Muscle of leg (tissue), 11 donors: ENCODE results near the gene CLHC1. TPM values are rescaled to one million over a fixed set of nuclear protein-coding genes. Genes with fewer than 3 reads are reported as not detected.
"Not testable (repeated sequence)": the region's sequence is repeated elsewhere in the genome, so short reads cannot be mapped to it uniquely, and the experiment has no call there.

Experiments
- DNase-seq: peaks from one replicate; pipeline ENCODE4 v3.0.0; 2013
- H3K27ac ChIP-seq: one replicate; pipeline ENCODE4 v1.5.1; 2013; ENCODE audit warnings: mild to moderate bottlenecking, low read length, control low read depth
- H3K27me3 ChIP-seq: one replicate; pipeline ENCODE4 v1.6.1; 2013; ENCODE audit warnings: low read length; ENCODE audit not compliant: control insufficient read depth, insufficient read depth
- H3K36me3 ChIP-seq: one replicate; pipeline ENCODE4 v1.6.1; 2013; ENCODE audit warnings: low read length; ENCODE audit not compliant: control insufficient read depth, insufficient read depth
- H3K4me1 ChIP-seq: one replicate; pipeline ENCODE4 v1.6.1; 2013; ENCODE audit warnings: low read length; ENCODE audit not compliant: control insufficient read depth, insufficient read depth
- H3K4me3 ChIP-seq: one replicate; pipeline ENCODE4 v1.5.1; 2013; ENCODE audit warnings: low read length, control low read depth
- H3K9me3 ChIP-seq: replicated peaks from 2 replicates; pipeline ENCODE4 v1.6.1; 2013; ENCODE audit warnings: low read depth, low read length; ENCODE audit not compliant: control insufficient read depth
- WGBS: methylation state at CpG from one replicate; pipeline ENCODE4 v1.1.5; 2013; ENCODE audit warnings: missing lambda C conversion rate; ENCODE audit not compliant: insufficient coverage; 5-methylcytosine and 5-hydroxymethylcytosine counted together
- polyA plus RNA-seq, 8 donors: library from polyadenylated mRNA; unstranded; fragments of 120-200 nt; gene quantifications; one replicate each; pipeline versions ENCODE4 v1.2.1 to v1.2.3, GENCODE V29; 2013; ENCODE audit warnings: inconsistent platforms in 1 of 8, low replicate concordance in 1 of 8; ENCODE audit not compliant: insufficient read length in 8 of 8, insufficient read depth in 1 of 8
- total RNA-seq: library from RNA; stranded (reverse); fragments of 120-200 nt; gene quantifications from one replicate; pipeline ENCODE4 v1.2.4, GENCODE V29; 2013

The CLHC1 gene
- total and polyA plus RNA-seq, 9 donors: 6.4 to 15.1 (median 8.8) TPM

GRCh38 chr2:55233658-55233940 is 1.5 kb upstream of the CLHC1 start:
- Histone ChIP-seq H3K36me3 (peaks cover 30% of the 10 kb centered on the region), H3K27me3 (no peaks in the 10 kb centered on the region), H3K4me1 (peaks cover 11% of the 10 kb centered on the region), H3K27ac (no peak overlapping the region), H3K9me3 (no peaks in the 10 kb centered on the region), H3K4me3 (peak overlapping the region; percentile 94)
- DNase-seq: no peak
- WGBS: 100% methylated on average over 2 of the region's 7 CpGs

- peak overlapping the region; percentile 94 for H3K4me3 ChIP-seq
- H3K36me3 ChIP-seq: peaks cover 29% of the 10 kb centered on the region
- H3K4me1 ChIP-seq: peaks cover 11% of the 10 kb centered on the region
- DNase-seq: peak; percentile 46
- no peaks in the 10 kb centered on the region for H3K27me3 ChIP-seq
- H3K9me3 ChIP-seq: no peaks in the 10 kb centered on the region
- 7% methylated on average over 25 of the region's 33 CpGs for whole genome bisulfite sequencing
- peak overlapping the region; percentile 98 for H3K27ac ChIP-seq
Measured at GRCh38 chr2:55232863-55233657, 967 bp upstream of the CLHC1 start.

GRCh38 chr2:55231546-55232083 is 478 bp downstream of the CLHC1 start:
- DNase-seq: no peak
- Histone ChIP-seq H3K27ac (peak overlapping the region; percentile 98), H3K27me3 (no peaks in the 10 kb centered on the region), H3K9me3 (no peaks in the 10 kb centered on the region), H3K4me3 (peak overlapping the region; percentile 94), H3K36me3 (peaks cover 25% of the 10 kb centered on the region), H3K4me1 (peaks cover 11% of the 10 kb centered on the region)
- WGBS: 17% methylated on average over 5 of the region's 13 CpGs

GRCh38 chr2:55230551-55230950 is 1.5 kb downstream of the CLHC1 start:
- H3K27ac ChIP-seq: no peak overlapping the region
- peaks cover 19% of the 10 kb centered on the region for H3K36me3 ChIP-seq
- H3K9me3 ChIP-seq: no peaks in the 10 kb centered on the region
- no peaks in the 10 kb centered on the region for H3K27me3 ChIP-seq
- DNase-seq: no peak
- peaks cover 11% of the 10 kb centered on the region for H3K4me1 ChIP-seq
- 95% methylated on average over 3 of the region's 3 CpGs for WGBS
- no peak overlapping the region for H3K4me3 ChIP-seq

GRCh38 chr2:55229221-55229620 is 2.9 kb downstream of the CLHC1 start:
- peaks cover 8% of the 10 kb centered on the region for H3K36me3 ChIP-seq
- peaks cover 10% of the 10 kb centered on the region for H3K4me1 ChIP-seq
- H3K9me3 ChIP-seq: no peaks in the 10 kb centered on the region
- no peak for DNase-seq
- no peak overlapping the region for H3K27ac ChIP-seq
- WGBS: 100% methylated on average over 2 of the region's 2 CpGs
- H3K4me3 ChIP-seq: no peak overlapping the region
- no peaks in the 10 kb centered on the region for H3K27me3 ChIP-seq

- Histone ChIP-seq H3K27me3 (no peaks in the 10 kb centered on the region), H3K36me3 (no peaks in the 10 kb centered on the region), H3K4me1 (no peaks in the 10 kb centered on the region), H3K4me3 (no peak overlapping the region), H3K9me3 (no peaks in the 10 kb centered on the region), H3K27ac (no peak overlapping the region)
- no peak for DNase-seq
Measured at GRCh38 chr2:55228226-55228563, 3.9 kb downstream of the CLHC1 start.

GRCh38 chr2:55227437-55228225 is 4.5 kb downstream of the CLHC1 start:
- not testable (repeated sequence) for H3K4me3 ChIP-seq, H3K36me3 ChIP-seq, H3K27ac ChIP-seq, H3K9me3 ChIP-seq, DNase-seq, H3K4me1 ChIP-seq, H3K27me3 ChIP-seq
- 76% methylated on average over 2 of the region's 7 CpGs for WGBS

- H3K36me3 ChIP-seq: no peaks in the 10 kb centered on the region
- H3K27me3 ChIP-seq: no peaks in the 10 kb centered on the region
- WGBS: 79% methylated on average over 17 of the region's 19 CpGs
- no peaks in the 10 kb centered on the region for H3K9me3 ChIP-seq
- no peak overlapping the region for H3K27ac ChIP-seq
- DNase-seq: no peak
- peaks cover 3% of the 10 kb centered on the region for H3K4me1 ChIP-seq
- H3K4me3 ChIP-seq: no peak overlapping the region
Measured at GRCh38 chr2:55225481-55226020, 6.5 kb downstream of the CLHC1 start.

GRCh38 chr2:55224761-55225261 is 7.3 kb downstream of the CLHC1 start:
- no peak for DNase-seq
- peaks cover 3% of the 10 kb centered on the region for H3K4me1 ChIP-seq
- H3K27me3 ChIP-seq: no peaks in the 10 kb centered on the region
- H3K4me3 ChIP-seq: no peak overlapping the region
- H3K36me3 ChIP-seq: no peaks in the 10 kb centered on the region
- peak overlapping the region; percentile 25 for H3K27ac ChIP-seq
- H3K9me3 ChIP-seq: no peaks in the 10 kb centered on the region
- WGBS: 74% methylated on average over 19 of the region's 19 CpGs
